Stimulated activated CD8-positive, alpha-beta memory T cell treated with anti-CD3 and anti-CD28 coated beads, Interleukin-2, amount 100 ng/mL, for 1 hour (primary cell): ENCODE data around the gene ABCC2.
"Not testable (repeated sequence)": the region's sequence is repeated elsewhere in the genome, so short reads cannot be mapped to it uniquely, and the experiment has no call there.

Experiments
- DNase-seq, 2 donors: peaks; one replicate each; pipeline ENCODE4 v3.0.0-alpha.2; 2020; ENCODE audit warnings: low read depth in 2 of 2

ABCC2 gene

GRCh38 chr10:99894613-99895012, 112.2 kb downstream of the ABCC2 start:
- DNase-seq, result no peak

GRCh38 chr10:99895066-99895465, 112.6 kb downstream of the ABCC2 start:
- DNase-seq, result not testable (repeated sequence)

GRCh38 chr10:99895867-99896266, 113.4 kb downstream of the ABCC2 start:
- DNase-seq, result no peak
